SIG-M5 treated with dmso at 0.1 percent for 504 hours (cell line): ENCODE measurements around the gene ABCF2.

Experiments
- DNase-seq: peaks from one replicate; lab custom pipeline; 2025; ENCODE audit not compliant: unreplicated experiment; lab: John Stamatoyannopoulos, UW

ABCF2 gene

DNA sequence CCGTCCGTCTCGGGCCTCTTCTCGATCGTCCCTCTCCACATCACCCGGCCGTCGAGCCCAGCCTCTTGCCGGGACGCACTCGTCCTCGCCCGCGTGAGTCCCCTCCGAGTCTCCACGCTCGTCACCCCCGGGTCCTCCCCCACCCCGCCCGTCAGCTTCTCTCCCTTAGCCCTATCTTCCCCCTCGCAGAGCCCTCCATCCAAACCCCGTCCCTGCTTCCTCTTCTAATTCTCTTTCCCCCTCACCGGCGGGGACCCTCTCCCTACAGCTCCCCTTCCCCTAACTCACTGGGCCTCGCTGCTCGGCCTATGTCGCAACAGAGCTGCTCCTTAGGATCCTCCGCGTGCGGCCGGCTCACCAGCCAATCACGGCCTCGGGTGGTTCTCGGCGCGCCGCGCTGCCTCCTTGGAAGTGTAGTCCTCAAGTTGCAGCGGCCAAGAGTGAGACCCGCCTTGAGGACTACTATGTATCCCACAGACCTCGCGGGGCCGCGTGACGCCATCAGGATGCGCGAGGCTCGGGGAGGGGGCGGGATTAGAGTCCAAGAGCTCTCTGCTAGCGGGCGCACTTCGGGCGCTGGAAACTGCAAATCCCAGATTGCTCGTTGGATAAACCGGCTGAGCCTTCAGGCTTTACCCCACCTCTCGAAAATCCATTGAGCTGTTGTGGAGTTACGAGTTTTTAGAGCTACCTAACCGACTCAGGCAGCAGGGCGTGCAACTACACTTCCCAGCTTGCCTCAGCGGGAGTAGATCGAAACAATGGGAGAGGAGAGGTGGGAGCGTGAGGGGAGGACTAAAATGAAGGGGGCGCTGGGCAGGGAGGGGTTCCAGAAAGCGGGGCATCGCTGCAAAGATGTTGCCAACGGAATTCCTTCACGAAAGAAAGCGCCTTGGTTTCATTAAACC is at the start of gene ABCF2:
TSS of gene ABCF2 (minus strand) at position 331 of the 908 bp plus-strand sequence. CDS start 747 bp downstream, outside the sequence.
- DNase-seq, result peak; percentile 95

DNA sequence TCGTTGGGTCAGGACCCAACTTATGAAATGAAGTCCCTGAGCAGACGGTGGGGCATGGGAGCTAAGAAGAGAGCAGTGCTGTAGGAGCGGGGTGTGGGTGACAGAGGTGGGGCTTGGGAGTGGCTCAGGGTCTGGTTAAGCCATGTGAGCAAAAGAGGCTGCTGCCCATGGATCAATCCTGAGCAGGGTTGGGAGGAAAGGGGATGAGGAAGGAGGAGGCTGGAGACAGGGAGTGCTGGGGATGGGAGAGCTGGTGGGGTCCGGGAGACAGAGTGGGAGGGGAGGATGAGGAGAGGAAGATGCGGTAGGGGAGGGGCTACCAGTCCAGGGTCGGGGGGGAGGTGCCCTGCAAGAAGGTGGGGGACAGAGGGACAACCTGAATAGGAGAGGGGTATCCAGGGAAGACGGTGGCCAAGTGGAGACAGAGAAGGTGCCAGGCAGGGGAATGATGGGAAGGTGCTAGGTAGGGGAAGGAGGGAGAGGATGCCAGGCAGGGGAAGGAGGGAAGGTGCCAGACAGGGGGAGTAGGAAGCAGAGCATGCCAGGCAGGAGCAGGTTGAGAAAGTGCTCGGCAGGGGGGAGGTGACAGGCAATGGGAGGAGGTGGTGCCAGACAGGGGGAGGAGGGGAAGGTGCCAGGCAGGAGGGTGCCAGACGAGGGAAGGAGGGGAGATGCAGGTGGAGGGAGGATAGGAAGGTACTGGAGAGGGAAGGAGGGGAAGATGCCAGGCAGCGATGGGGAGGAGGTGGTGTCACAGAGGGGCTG is 49.0 kb upstream of the ABCF2 start:
- no peak for DNase-seq

DNA sequence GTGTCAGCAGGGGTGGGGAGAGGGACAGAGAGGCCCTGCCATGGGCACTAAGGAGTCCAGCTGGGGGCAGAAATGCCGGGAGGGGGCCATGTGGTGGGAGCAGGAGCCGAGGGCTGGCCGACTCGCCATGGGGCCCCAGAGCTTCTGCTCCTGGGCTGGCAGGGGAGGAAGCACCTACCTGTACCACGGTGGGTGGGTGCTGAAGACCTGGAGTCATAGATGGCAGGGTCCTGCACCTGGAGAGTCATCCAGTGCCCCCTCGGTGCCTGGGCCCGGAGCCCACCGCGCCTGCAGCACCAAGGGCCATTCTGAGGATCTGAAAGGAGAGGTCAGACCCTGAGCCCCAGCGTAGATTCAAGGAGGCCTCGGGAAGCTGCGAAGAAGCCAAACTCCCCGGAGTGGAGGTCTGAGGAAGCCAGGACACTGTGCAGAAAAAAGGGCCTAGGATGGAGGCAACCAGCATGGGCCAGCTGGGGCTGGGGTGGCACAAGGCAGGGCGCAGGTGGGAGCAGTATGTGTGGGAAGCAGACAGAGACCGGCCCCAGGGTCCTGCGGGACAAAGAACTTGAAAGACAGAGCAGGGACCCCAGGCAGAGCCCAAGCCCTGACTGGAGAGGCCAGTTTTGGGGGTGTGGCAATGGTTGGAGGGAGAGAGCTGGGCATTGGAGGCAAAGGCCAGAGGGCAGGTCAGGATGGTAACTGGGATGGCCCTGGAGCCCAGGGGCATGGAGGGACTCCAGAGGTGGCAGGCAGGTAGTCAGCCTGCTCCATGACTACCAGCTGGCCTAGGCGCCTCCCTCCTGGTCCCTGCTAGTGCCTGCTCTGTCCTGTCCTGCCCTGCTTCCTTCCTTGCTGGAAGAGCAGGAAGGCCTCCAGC is 48.2 kb upstream of the ABCF2 start:
- no peak for DNase-seq

DNA sequence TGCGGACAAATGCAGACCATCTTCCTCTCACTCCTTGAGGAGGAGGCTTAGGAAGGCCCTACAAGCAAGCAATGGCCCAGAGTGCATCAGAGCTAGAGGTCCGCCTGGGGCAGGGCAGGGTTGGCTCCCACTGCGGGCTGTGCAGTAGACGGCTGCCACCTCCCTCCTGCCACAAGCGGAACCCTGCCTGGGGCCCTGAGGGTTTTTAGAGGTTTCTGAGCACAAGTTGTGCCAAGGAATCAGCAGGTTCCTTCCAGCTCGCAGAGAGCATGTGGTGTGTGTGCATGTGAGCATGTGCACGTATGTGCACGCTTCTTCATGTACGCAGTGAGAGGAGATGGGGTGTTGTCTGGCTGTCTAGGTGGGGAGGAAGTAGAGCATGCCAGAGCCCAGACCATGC is 47.4 kb upstream of the ABCF2 start:
- DNase-seq, result no peak

DNA sequence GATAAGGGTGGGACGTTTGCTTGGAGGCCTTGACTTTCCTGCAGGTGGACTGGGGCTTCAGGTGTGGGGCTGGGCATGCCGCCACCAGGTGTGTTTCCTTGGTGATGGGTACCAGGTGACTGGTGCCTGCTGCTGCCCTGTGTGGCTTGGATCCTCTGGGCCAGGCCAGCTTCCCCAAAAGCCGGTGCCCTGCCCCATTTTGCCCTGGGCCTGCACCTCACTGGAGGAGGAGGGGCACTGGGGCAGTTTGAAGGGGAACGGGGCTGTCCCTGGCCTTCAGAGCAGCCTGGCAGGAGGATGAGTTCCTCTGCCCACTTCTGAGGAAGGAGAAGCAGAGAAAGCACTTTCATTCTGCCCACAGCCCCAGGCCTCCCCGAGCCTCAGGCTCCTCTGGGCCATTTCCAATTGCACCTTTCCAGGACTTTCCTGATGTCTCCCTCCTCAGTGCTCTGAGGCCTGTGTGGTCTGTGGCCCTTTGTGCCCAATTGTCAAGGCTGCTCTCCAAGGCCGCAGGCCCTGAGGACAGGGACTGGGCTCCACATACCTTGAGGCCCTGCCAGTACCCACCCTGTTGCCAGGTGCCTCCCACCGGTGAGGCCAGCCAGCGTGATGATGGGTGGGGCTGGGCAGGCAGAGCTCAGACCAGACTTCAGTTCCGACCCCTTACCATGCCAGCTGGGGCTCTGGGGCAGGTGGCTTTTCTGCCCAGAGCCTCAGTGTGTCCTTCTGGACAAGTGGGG is 46.8 kb upstream of the ABCF2 start:
- DNase-seq, result no peak

DNA sequence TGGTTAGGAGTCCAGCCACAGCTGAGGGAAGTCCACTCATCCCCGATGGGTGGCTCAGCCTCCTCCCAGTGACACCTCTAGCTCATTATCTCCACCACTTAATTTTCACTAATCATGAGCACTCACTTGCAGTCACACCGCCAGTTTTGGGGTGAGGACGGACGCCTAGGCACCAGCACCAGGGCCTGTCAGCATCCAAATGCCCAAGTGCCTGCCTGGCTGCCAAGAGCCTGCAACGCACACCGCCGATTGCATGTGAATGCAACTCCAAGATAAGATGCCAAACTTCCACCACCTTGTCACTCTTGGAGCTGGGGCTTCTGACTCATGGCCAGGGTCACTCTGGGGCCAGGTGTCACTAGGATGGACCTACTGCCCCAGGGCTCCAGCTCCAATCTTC is 45.9 kb upstream of the ABCF2 start:
- no peak for DNase-seq

DNA sequence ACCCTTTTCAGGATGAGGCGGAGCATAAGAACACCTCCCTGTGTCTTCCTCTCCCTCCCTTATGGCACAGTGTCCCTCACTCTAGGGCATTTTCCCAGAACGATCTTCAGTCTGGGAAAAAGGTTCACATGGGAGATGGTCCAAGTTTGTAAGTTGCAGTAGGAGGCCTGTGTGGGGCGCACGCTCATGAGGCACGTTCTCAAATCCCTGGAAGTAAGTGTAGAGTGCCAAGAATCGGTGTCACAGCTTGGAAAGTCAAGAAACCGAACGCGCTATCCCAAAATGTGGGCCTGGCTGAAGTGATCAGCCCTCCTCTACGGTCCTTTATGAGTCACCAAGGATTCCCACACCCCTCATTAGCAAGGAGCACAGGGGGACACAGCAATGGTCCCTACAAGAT is 45.4 kb upstream of the ABCF2 start:
- DNase-seq, result no peak

DNA sequence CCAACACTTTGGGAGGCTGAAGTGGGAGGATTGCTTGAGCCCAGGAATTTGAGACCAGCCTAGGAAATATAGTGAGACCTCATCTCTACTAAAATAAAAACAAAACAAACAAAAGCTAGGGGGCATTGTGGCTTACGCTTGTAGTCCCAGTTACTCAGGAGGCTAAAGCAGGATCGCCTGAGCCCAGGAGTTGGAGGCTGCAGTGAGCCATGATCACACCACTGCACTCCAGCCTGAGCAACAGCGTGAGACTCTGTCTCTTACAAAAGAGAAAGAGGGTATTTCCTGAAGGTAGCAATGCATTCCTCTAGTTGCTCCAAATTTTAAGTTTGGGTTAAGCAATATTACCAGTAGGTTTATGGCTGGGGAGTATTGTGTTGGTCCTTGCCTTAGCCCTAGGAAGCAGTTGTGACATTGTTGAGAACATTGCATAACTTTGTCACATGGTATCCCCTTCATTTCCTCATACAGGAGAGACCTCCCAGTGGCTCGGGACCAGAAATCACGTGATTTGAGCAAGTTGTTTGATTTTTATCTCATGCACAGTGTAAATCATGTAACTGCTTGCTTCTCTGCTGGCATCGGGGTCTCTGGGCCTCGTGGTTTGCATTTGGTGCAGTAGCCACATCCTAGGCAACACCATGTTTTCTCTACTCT is 44.8 kb upstream of the ABCF2 start:
- peak; percentile 98 for DNase-seq

DNA sequence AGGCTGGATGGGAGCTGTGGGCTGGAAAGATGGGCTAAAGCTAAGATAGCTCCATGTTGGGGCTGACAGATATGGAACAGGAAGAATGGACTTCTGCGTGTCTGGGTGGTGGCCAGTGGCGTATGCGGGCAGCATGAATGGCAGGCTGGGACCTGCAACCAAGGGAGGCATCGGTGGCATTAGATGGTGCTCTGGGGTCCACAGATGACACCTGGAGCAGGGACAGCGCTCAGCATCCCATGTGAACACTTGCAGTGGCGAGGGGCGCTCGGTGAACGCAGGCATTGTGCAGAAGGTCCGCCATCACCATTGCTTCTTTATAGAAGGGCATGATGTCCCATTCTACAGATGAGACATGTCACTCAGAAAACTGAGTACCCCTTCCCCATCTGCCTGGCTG is 42.5 kb upstream of the ABCF2 start:
- no peak for DNase-seq

DNA sequence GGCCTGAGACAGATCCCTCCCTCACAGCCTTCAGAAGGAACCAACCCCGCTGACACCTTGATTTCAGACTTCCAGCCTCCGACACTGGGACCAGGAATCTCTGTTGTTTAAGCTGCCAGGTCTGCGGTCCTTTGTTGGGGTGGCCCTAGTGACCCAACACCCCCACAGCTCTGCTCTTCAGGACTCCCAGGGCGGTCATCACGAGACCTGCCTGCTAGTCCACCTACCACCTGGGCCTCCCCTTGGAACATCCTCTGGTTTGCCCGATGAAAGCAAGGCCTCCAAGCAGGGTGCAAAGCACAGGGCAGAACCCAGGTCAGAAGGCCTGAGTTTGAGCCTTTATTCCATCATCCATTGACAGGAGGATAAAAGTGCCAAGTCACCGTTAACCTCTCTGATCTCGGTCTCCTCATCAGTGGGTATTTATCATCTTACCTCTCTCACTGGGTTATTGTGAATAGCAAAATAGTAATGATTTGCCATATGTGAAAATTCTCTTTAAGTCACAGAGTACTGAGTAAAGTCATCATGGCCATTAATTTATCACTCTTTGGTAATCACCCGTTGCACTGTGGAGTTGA is 38.4 kb upstream of the ABCF2 start:
- DNase-seq, result no peak

DNA sequence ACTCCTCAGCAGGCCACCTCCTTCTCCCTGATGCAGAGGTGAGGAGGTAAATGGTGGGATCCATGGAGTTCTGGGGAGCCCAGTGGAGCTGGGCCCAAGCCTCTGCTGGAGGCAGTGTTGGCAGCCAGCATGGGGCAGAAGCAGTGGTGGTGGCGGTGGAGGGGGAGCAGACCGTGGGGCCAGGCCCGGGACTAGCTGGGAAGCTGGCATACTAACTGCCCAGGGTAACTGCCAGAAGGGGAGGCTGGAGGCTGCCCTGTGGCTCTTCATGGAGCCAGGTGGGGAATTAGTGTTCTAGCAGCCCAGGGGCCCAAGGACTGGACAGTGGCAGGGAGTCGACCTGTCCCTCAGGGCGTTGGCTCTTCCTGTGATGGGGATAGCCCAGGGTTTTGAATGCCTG is 37.6 kb upstream of the ABCF2 start:
- DNase-seq, result no peak

DNA sequence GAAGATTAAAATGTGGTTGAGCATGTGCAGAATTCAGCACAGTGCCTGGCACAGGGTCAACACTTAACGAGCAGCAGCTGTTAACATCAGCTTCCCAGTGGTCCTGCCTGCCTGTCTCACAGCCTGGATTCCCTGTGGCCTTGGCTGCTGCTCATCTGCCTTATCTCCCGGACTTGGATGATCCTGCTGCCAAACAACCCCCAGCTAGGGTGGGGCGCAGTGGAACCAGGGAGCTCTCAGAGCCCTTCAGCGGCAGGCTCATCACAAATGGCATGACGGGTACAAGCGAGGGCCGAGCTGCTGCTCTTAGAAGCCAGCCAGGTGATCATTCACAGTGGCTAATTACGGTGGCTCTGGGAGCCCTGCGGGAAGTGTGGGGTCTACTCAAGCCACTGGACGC is 34.5 kb upstream of the ABCF2 start:
- no peak for DNase-seq

DNA sequence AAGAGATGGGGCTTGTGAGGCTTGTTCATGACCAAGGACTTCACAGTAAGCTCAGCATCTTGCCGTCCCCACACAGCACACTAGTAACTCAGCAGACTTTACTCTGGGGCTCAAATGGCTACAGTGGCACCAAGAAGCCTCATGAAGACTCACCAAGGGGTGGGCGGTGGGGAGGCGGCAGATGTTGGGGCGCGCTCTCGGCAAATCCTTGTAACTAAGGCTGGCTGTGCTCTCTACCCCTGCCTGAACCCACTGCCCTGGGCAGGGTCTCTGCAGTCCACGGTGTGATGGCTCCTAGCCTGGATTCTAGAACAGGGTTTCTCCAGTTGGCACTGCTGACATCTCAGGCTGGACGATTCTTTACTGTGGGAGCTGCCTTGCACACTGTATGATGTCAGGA is 33.9 kb upstream of the ABCF2 start:
- DNase-seq, result no peak

DNA sequence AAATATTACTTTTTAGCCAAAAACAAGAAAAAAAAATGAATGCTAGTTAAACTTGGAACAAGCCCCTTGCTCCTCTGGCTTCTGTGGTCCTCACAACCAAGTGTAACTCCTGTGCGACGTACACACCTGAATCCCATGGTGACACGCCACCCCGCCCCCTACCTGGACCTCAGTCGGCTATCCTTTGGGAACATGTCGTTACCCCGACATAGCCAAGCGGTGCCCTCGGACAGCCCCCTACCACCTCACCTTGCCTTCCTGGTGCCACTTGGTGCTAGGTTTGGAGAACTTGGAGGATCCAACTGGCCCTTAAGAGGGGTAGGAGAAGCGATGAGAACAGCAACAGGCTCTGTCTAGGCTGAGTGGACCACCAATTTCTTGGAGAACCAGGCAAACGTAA is 33.5 kb upstream of the ABCF2 start:
- no peak for DNase-seq

DNA sequence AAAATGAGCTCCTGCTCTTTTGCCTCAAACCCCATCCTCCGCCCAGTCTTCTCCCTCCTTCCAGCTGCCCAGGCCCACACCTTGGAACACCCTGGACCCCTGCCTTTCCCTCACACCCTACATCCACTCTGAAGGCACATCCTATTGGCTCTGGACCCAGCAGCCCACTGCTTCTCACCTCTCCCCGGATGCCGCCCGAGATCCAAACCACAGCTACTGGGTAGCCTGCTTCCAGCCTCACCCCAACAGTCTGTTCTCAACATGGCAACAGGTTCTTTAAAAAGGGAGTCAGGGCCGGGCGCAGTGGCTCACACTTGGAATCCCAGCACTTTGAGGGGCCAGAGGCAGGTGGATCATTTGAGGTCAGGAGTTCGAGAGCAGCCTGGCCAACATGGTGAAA is 31.0 kb upstream of the ABCF2 start:
- DNase-seq, result no peak

DNA sequence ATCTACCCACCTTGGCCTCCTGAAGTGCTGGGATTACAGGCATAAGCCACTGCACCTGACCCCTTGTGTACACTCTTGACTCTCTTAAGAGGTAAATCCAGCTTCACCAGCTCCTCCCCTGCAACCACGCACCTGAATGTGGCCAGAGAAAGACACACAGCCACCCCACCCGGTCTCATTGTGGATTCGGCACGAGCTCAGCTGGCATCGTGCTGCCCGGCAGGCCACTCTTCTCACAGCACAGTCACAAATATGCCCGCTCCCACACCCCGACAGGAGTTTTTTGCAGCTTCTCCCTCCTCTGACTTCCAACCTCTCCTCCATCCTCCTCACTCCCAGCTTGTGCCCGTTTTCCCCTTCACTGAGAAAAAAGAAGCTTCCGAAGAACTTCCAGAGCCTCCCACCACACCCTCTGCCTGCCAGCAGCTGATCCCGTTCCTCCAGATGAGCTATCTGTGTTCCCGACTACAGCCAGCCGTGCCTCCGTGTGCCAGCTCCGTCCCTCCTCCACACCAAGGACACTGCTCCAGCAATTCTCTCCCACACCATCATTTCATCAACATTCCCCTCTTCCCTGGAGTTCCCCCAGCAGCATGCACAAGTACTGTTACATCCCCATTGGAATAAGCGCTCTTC is 29.5 kb upstream of the ABCF2 start:
- DNase-seq, result no peak

DNA sequence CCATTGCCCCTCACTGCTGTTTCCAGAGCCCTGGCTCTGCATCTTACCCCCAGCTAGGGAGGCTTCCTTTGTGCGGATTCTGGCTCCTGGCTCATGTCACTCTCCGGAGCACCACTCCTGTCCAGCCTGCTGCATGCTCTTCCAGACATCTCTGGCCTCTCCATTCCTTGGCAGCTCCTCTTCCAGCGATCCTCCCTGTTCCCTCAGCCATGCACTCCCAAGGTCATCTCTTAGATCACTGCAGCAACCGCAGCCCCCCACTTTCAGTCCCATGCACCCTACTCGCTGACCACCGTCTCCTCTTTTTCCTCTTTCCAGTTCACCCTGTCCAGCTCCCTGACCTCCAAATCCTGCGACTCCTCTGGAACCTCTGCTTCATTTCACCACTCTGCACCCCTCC is 28.4 kb upstream of the ABCF2 start:
- DNase-seq, result no peak

DNA sequence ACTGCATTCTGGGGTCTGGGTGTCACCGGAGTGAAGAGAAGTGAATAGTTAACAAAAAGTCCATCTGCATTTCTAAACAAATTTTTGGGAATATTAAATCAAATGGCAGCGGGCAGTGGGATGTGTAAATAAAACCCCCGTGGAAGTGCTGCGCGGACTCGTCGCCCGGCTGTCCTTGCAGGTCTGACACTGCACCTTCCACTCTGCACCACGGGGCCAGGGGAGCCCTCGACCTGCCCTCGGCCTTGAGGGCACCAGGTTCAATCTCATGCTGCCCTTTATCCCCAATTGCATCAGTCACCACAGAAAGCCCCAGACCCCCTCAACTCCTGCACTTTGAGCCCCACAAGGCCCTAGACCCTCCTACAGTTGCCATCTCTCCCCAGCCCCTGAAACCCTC is 27.8 kb upstream of the ABCF2 start:
- DNase-seq, result no peak

DNA sequence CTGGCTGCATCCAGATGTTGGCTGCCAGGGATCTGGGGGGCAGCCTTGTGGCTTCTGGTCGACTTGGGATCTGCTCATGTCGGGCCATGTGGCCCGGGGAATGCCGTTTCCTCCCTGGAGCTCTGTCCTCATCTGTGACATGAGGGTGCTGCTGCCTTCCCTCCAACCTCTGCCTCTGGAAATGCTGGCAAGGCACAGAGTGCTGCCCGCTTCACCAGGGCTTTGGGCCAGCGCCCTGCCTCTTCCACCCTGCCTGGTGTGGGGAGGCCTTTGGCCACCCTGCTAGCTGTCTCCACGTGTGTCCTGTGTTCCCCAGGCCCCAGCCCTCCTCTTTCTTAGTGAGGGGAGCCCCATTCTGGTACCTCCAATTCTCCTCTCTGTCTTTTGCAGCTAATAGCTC is 27.3 kb upstream of the ABCF2 start:
- no peak for DNase-seq
